HepG2 (cell line): Measurements from ENCODE around the gene KRTAP10-2.
"Not testable (repeated sequence)": the region's sequence is repeated elsewhere in the genome, so short reads cannot be mapped to it uniquely, and the experiment has no call there.

Experiments used
- MAFG ChIP-seq: sonication (generic); formaldehyde crosslinking; IDR thresholded peaks from 2 replicates; pipeline ENCODE4 v1.5.1; 2020; ENCODE audit warnings: mild to moderate bottlenecking, missing genetic modification reagents
- MXI1 ChIP-seq: IDR thresholded peaks from 3 replicates; pipeline ENCODE4 v1.6.1; 2012; ENCODE audit warnings: low read depth, low read length, inconsistent platforms, borderline replicate concordance
- NR2C2 ChIP-seq: sonication (generic); formaldehyde crosslinking; IDR thresholded peaks from 2 replicates; pipeline ENCODE4 v1.4.0; 2020; ENCODE audit warnings: missing genetic modification reagents, mild to moderate bottlenecking, moderate library complexity, borderline replicate concordance
- ZZZ3 ChIP-seq: sonication (generic); formaldehyde crosslinking; IDR thresholded peaks from 2 replicates; pipeline ENCODE4 v1.4.0; 2020; ENCODE audit warnings: missing genetic modification reagents, mild to moderate bottlenecking, borderline replicate concordance
- TF ChIP-seq, protein P1 (sequence below): sonication (generic); formaldehyde crosslinking; IDR thresholded peaks from 2 replicates; pipeline ENCODE4 v1.5.0; 2020; ENCODE audit warnings: missing genetic modification reagents
- TF ChIP-seq, protein P2 (sequence below): sonication (generic); formaldehyde crosslinking; IDR thresholded peaks from 2 replicates; pipeline ENCODE4 v1.5.0; 2020; ENCODE audit warnings: mild to moderate bottlenecking, missing genetic modification reagents, moderate library complexity

DNA sequence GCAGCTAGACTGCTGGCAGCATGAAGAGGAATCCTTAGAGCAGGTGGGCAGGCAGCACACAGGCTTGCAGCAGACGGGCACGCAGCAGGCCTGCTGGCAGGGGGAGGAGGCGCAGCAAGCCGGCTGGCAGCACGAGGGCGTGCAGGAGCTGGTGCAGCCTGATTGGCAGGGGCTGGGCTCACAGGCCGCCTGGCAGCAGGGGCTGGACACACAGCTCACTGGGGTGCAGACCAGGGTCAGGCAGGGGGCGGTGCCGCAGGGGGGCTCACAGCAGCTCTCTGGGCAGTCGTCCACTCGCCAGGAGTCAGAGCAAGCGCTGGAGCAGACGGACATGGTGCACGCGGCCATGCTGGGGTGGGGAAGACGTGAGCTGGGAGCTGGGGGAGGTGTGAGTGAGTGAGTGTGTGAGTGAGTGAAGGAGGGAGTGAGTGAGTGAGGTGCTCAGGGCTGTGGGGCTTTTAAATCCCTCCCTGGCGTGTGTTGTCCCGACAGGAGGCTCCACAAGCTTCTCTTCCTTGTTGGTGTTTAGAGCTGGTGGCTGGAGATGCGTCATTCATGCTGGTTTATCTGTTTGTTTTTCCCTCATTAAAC, 29.0 kb upstream of the KRTAP10-2 start, which contains the start of gene KRTAP10-5:
- TF ChIP-seq, protein P1, sequence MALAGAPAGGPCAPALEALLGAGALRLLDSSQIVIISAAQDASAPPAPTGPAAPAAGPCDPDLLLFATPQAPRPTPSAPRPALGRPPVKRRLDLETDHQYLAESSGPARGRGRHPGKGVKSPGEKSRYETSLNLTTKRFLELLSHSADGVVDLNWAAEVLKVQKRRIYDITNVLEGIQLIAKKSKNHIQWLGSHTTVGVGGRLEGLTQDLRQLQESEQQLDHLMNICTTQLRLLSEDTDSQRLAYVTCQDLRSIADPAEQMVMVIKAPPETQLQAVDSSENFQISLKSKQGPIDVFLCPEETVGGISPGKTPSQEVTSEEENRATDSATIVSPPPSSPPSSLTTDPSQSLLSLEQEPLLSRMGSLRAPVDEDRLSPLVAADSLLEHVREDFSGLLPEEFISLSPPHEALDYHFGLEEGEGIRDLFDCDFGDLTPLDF (CRISPR knock-in tag) = not testable (repeated sequence)
- TF ChIP-seq ZZZ3 (CRISPR knock-in tag); MAFG (CRISPR knock-in tag); NR2C2; MXI1: not testable (repeated sequence)
- TF ChIP-seq, protein P2, sequence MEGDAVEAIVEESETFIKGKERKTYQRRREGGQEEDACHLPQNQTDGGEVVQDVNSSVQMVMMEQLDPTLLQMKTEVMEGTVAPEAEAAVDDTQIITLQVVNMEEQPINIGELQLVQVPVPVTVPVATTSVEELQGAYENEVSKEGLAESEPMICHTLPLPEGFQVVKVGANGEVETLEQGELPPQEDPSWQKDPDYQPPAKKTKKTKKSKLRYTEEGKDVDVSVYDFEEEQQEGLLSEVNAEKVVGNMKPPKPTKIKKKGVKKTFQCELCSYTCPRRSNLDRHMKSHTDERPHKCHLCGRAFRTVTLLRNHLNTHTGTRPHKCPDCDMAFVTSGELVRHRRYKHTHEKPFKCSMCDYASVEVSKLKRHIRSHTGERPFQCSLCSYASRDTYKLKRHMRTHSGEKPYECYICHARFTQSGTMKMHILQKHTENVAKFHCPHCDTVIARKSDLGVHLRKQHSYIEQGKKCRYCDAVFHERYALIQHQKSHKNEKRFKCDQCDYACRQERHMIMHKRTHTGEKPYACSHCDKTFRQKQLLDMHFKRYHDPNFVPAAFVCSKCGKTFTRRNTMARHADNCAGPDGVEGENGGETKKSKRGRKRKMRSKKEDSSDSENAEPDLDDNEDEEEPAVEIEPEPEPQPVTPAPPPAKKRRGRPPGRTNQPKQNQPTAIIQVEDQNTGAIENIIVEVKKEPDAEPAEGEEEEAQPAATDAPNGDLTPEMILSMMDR (CRISPR knock-in tag) = not testable (repeated sequence)
